Measurements from ENCODE around the gene COL5A1. TPM values are rescaled to one million over a fixed set of nuclear protein-coding genes. Genes with fewer than 3 reads are reported as not detected.

The COL5A1 gene
- 812 and 897 TPM in 2 replicates for total RNA-seq (2014; rRNA removed; shearing (Covaris generic))
- 206 and 211 TPM in 2 replicates for polyA plus RNA-seq (2016; fragmentation: Nextera tagmentation; extraction: Ambion mirVana)

GRCh38 chr9:134641173-134641989 is at the start of gene COL5A1:
Gene COL5A1, plus strand, starts transcription at chr9:134641803. Its CDS starts 385 bp downstream, at chr9:134642188.
- Histone ChIP-seq H2AFZ (peak within 1 kb of the TSS; percentile 46), H3F3A (ENCODE audit: insufficient read depth) (peaks cover 28% of the 10 kb centered on the region), H4K20me1 (ENCODE audit: insufficient read depth) (peaks cover 4% of the 10 kb centered on the region; the same call in 1 of the 2 replicates), H3K9me3 (ENCODE audit: low read depth) (no peaks in the 10 kb centered on the region), H3K27ac (peak within 1 kb of the TSS; percentile 94), H3K27me3 (replicated peaks; ENCODE audit: insufficient read depth) (no peaks in the 10 kb centered on the region), H3K4me2 (ENCODE audit: unreplicated experiment) (peak within 1 kb of the TSS; percentile 93), H3K9me2 (ENCODE audit: insufficient read depth) (no peaks in the 10 kb centered on the region), H3K79me2 (ENCODE audit: insufficient read depth) (peaks cover 38% of the 10 kb centered on the region), H3K4me1 (ENCODE audit: insufficient read depth) (peaks cover 19% of the 10 kb centered on the region), H3K4me3 (peak within 1 kb of the TSS; percentile 100), H3K36me3 (ENCODE audit: low read depth) (no peaks in the 10 kb centered on the region), H3K9ac (peak within 1 kb of the TSS; percentile 97)
- 1 to 3% methylated on average over 37 to 68 of the region's 72 CpGs for WGBS, 2 experiments (ENCODE audit: low coverage in 1 of 2, low lambda C conversion rate in 2 of 2, missing lambda C conversion rate in 2 of 2)
- in situ Hi-C loops (cut with MboI), result no loop called here
- TF ChIP-seq EZH2 (IDR thresholded peaks at IDR 0.05; ENCODE audit: insufficient read depth, poor library complexity, severe bottlenecking) (no peak), EZH2phosphoT487 (IDR thresholded peaks at IDR 0.05; ENCODE audit: insufficient read depth, low read depth) (no peak)
- peak; percentile 98 for DNase-seq

- Histone ChIP-seq H3K9me2 (ENCODE audit: insufficient read depth) (no peaks in the 10 kb centered on the region), H3K79me2 (ENCODE audit: insufficient read depth) (no peaks in the 10 kb centered on the region), H4K20me1 (ENCODE audit: insufficient read depth) (no peaks in the 10 kb centered on the region), H3K27ac (peak overlapping the region; percentile 98), H3K9me3 (ENCODE audit: low read depth) (no peaks in the 10 kb centered on the region), H3K4me1 (ENCODE audit: insufficient read depth) (peaks cover 33% of the 10 kb centered on the region), H3K4me3 (peak overlapping the region; percentile 59), H3K4me2 (ENCODE audit: unreplicated experiment) (peak overlapping the region; percentile 80), H3K27me3 (replicated peaks; ENCODE audit: insufficient read depth) (no peaks in the 10 kb centered on the region), H3K9ac (peak overlapping the region; percentile 91), H2AFZ (peak overlapping the region; percentile 54), H3K36me3 (ENCODE audit: low read depth) (no peaks in the 10 kb centered on the region), H3F3A (ENCODE audit: insufficient read depth) (peaks cover 28% of the 10 kb centered on the region)
- in situ Hi-C loops (cut with MboI), result no loop called here
- 4 to 6% methylated on average over 33 to 34 of the region's 34 CpGs for WGBS, 2 experiments (ENCODE audit: low coverage in 1 of 2, low lambda C conversion rate in 2 of 2, missing lambda C conversion rate in 2 of 2)
- TF ChIP-seq EZH2phosphoT487 (IDR thresholded peaks at IDR 0.05; ENCODE audit: insufficient read depth, low read depth) (no peak), EZH2 (IDR thresholded peaks at IDR 0.05; ENCODE audit: insufficient read depth, poor library complexity, severe bottlenecking) (no peak)
- peak; percentile 97 for DNase-seq
These were observed 49.4 kb upstream of the COL5A1 start for GRCh38 chr9:134592018-134592818.

GRCh38 chr9:134592819-134593200 is 48.8 kb upstream of the COL5A1 start:
- Histone ChIP-seq H3K9ac (peak overlapping the region; percentile 91), H3K4me2 (ENCODE audit: unreplicated experiment) (peak overlapping the region; percentile 80), H3K36me3 (ENCODE audit: low read depth) (no peaks in the 10 kb centered on the region), H3K27ac (peak overlapping the region; percentile 98), H3K79me2 (ENCODE audit: insufficient read depth) (no peaks in the 10 kb centered on the region), H2AFZ (peak overlapping the region; percentile 54; the same call in 1 of the 2 replicates), H3K4me1 (ENCODE audit: insufficient read depth) (peaks cover 33% of the 10 kb centered on the region), H4K20me1 (ENCODE audit: insufficient read depth) (no peaks in the 10 kb centered on the region), H3K9me2 (ENCODE audit: insufficient read depth) (no peaks in the 10 kb centered on the region), H3F3A (ENCODE audit: insufficient read depth) (peaks cover 28% of the 10 kb centered on the region), H3K4me3 (0 out of 2 replicates have a peak overlapping the region, but pooled peaks have one; percentile 59), H3K9me3 (ENCODE audit: low read depth) (no peaks in the 10 kb centered on the region), H3K27me3 (replicated peaks; ENCODE audit: insufficient read depth) (no peaks in the 10 kb centered on the region)
- TF ChIP-seq EZH2 (IDR thresholded peaks at IDR 0.05; ENCODE audit: insufficient read depth, poor library complexity, severe bottlenecking) (no peak), EZH2phosphoT487 (IDR thresholded peaks at IDR 0.05; ENCODE audit: insufficient read depth, low read depth) (no peak)
- in situ Hi-C loops (cut with MboI), result no loop called here
- 51 to 61% methylated on average over 5 to 9 of the region's 9 CpGs for WGBS, 2 experiments (ENCODE audit: low coverage in 1 of 2, low lambda C conversion rate in 2 of 2, missing lambda C conversion rate in 2 of 2)
- DNase-seq, result no peak
